IPS-11a (cell line): ENCODE measurements around the gene KCNK3.

Experiments
- H3K4me3 ChIP-seq: one replicate; pipeline ENCODE4 v1.5.1; 2013; ENCODE audit warnings: low read depth, low read length, control low read depth

Gene KCNK3

GRCh38 chr2:26710145-26710544 lies 17.6 kb downstream of the KCNK3 start:
- H3K4me3 ChIP-seq, result no peak overlapping the region

- H3K4me3 ChIP-seq, result no peak overlapping the region
These were observed 18.4 kb downstream of the KCNK3 start for GRCh38 chr2:26710743-26711456.

DNA sequence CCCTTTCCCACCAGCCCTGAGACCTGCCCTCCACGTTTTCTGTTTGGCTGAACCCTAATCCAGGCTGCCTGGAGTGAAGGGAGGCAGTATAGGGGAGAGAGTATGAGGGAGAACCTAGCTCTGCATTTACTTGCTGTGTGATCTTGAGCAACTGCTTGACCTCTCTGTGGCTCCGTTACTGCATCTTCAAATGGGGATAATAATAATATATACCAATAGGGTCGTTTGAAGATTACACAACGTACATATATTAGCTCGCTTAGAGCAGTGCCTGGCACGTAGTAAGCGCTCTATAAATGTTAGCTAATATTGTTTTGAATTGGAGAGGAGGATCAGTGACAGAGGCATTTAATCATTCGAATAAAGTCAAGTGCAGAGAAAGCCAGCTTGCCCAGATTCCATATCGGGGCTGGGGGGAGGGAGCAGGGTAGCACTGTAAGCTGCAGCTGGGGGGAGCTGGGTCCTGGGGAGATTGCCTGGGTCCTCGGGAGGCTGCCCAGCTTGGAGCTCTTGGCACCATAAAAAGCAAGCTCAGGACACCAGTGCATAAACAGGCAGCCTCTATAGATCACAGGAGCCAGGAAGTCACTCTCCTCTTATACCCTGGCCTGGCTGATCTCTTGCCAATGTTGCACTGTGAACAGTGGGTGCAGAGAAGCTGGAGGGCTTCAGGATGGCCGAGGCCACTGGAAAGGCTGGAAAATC lies 19.1 kb downstream of the KCNK3 start:
- no peak overlapping the region for H3K4me3 ChIP-seq

- no peak overlapping the region for H3K4me3 ChIP-seq
These were observed 20.3 kb downstream of the KCNK3 start for GRCh38 chr2:26712486-26713465.

GRCh38 chr2:26715528-26716270 lies 23.2 kb downstream of the KCNK3 start:
- H3K4me3 ChIP-seq, result no peak overlapping the region

GRCh38 chr2:26716340-26716739 lies 23.8 kb downstream of the KCNK3 start:
- H3K4me3 ChIP-seq, result no peak overlapping the region

GRCh38 chr2:26716769-26717168 lies 24.2 kb downstream of the KCNK3 start:
- H3K4me3 ChIP-seq, result no peak overlapping the region

- H3K4me3 ChIP-seq, result no peak overlapping the region
These were observed 24.8 kb downstream of the KCNK3 start for GRCh38 chr2:26717362-26717761.

GRCh38 chr2:26718949-26719686 lies 26.6 kb downstream of the KCNK3 start:
- H3K4me3 ChIP-seq, result no peak overlapping the region

DNA sequence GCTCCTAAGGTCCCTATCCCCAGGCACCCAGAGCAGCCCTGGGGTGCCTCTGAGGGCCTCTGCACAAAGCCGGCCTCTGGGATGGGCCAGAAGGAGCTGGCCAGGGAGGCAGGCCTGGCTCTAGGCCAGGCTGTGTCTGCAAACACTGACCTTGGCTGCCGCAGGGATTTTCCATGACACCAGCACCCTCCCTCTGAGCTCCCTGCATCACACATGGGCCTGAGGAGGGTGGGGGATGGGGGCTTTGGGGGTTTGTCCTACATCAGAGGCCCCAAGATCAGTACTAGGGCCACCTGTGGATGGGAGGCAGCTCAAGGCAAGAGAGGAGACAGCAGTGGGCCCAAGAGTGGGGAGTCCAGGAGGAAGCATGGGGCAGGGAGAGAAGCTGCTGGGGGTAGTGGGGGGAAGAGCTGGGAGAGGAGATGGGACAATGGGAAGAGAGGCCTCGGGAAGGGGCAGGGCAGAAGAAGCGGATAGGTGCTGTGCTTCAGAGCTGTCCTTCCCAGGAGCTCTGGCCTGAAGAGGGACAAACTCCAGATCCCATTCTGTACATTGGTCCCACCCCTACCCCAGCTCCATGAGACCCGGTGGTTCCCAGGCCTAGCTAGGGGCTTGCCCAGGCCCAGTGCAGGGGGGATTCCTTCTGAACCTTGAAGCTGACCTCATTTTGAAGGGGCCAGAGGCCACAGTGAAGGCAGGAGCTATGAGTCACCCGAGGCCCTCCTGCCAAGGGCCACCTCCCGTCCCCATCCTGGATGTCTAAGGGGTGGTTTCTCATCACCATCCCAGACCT lies 28.0 kb downstream of the KCNK3 start:
- H3K4me3 ChIP-seq, result no peak overlapping the region

GRCh38 chr2:26721115-26722032 lies 28.9 kb downstream of the KCNK3 start:
- no peak overlapping the region for H3K4me3 ChIP-seq

DNA sequence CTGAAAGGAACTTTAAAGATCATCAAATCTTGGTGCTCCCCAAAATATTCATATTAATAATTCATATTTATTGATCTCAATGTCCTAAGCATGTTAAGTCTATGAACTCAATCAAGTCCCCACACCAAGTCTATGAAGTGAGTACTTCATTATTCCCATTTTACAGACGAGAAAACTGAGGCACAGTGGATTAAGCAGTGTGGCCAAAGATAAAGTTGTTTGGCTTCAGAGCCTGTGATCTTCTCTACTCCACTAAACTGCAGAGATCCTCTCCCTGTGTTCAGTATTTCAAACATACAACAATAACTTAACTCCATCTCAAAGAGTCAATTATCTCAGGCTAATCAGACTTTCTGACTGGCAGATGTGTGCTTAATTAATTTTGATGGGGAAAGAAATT lies 29.8 kb downstream of the KCNK3 start:
- H3K4me3 ChIP-seq, result no peak overlapping the region

- no peak overlapping the region for H3K4me3 ChIP-seq
These were observed 30.4 kb downstream of the KCNK3 start for GRCh38 chr2:26722911-26723310.

DNA sequence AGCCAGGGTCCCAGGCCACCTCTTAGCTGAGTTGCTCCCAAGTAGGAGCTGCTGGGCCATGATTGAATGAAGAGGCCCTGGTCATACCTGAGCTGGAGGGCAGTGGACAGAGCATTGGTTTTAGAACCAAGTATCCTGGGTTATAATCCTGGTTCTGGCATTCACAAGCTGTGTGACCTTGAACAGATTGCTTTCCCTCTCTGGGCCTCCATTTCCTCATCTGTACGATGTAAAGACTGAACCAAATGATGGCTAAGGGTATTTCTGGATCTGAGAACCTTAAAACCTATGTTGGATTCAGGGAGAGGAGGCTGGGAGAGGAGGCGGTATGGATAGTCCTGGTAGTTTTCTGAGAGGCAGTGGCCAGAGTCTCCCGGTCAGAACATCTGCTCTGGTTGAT lies 31.0 kb downstream of the KCNK3 start:
- H3K4me3 ChIP-seq, result no peak overlapping the region

GRCh38 chr2:26723991-26724750 lies 31.6 kb downstream of the KCNK3 start:
- H3K4me3 ChIP-seq, result no peak overlapping the region

DNA sequence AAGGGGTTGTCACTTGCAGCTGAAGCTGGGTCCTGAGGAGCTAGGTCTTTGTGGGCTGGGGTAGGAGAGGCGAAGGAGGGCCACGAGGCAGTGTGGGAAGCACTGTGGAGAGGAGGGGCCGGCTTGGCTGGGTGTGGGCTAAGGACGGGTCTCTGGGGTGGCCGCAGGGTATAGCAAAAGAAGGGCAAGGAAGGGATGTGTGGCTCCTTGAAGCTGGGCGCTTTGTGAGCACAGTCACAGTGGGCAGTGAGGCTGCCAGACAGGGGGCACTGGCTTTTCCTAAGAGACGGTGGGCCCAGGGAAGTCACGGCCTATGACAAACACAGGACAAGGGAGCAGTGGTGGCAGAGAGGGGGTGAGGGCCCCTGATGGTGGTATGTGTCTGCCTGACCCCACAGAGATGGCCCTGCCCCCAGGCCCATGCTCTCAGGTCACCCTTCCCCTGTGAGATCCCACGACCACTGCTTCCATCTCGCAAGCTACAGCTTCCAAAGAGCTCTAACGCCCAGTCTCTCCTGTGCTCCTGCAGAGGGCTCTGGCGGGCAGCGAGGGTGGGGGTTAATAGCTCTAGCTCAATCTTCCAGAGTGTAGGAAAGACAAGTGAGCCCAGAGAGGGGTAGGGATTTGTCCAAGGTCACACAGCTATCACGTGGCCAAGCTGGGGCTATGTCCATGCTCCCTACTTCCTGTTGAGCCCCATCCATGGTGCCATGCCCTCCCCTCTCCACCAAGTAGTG lies 32.4 kb downstream of the KCNK3 start:
- H3K4me3 ChIP-seq, result no peak overlapping the region

GRCh38 chr2:26725521-26725820 lies 32.9 kb downstream of the KCNK3 start:
- H3K4me3 ChIP-seq, result no peak overlapping the region
